HCT116 (cell line): ENCODE measurements around the gene SMYD3. TPM values are rescaled to one million over a fixed set of nuclear protein-coding genes. Genes with fewer than 3 reads are reported as not detected.

Source experiments
- ATAC-seq: fragments of 200-7000 bp; cut with Tn5 transposase; 2 replicates; pipeline ENCODE4 v1.9.1; 2020; ENCODE audit warnings: mild to moderate bottlenecking, moderate library complexity
- BruUV-seq: library from RNA; stranded (reverse); fragments of 400-500 nt; replicated peaks from 2 replicates; lab custom pipeline; 2021; lab: Mats Ljungman, UMichigan
- CTCF ChIA-PET: fragments of 300-600 bp; sonication (Branson Sonifier 250); formaldehyde crosslinking; loops from one replicate; lab custom pipeline; 2021; ENCODE audit warnings: antibody characterized with exemption; lab: Charles Lee
- POLR2A ChIA-PET: fragments of 300-600, 350-600 bp; sonication (Branson Sonifier 250); formaldehyde crosslinking; loops from one replicate; lab custom pipeline; 2021; ENCODE audit warnings: antibody characterized with exemption; lab: Charles Lee
- RAD21 ChIA-PET, 2 experiments: fragments of 300-600 bp; sonication (Branson Sonifier 250); formaldehyde crosslinking; loops; one replicate each; lab custom pipeline; 2023; ENCODE audit warnings: low total read pairs in 2 of 2; ENCODE audit not compliant: uncharacterized antibody in 2 of 2, unreplicated experiment in 2 of 2, low non-redundant PET in 1 of 2; lab: Charles Lee
- DNase-seq: peaks from one replicate; pipeline ENCODE4 v3.0.0-alpha.2; 2010; ENCODE audit warnings: low read depth, low spot score
- H2AFZ ChIP-seq: fragments of 200-600 bp; shearing (Covaris generic), sonication (generic); 2 replicates; pipeline ENCODE4 v1.6.1; 2017; ENCODE audit warnings: low read depth, mixed run types, mixed read lengths, antibody characterized with exemption, low read length; ENCODE audit not compliant: poor library complexity, severe bottlenecking
- H3K27ac ChIP-seq: 2 replicates; pipeline ENCODE4 v1.5.1; 2012; ENCODE audit warnings: low read depth, low read length
- H3K27me3 ChIP-seq: fragments of 200-600 bp; sonication (generic); 2 replicates; pipeline ENCODE4 v1.6.1; 2016; ENCODE audit warnings: mixed run types, low read length, mixed read lengths; ENCODE audit not compliant: insufficient read depth
- H3K36me3 ChIP-seq, 2 experiments: fragments of 200-500 bp in 1 of 2; fragments of 200-600 bp in 1 of 2; sonication (Bioruptor generic) in 1 of 2; sonication (generic) in 1 of 2; 2 replicates each; pipeline versions ENCODE4 v1.5.1 to v1.6.1; 2014 to 2016; ENCODE audit warnings: low read length in 2 of 2, inconsistent platforms in 1 of 2, mixed read lengths in 1 of 2, mixed run types in 1 of 2; ENCODE audit not compliant: insufficient read depth in 2 of 2, control insufficient read depth in 1 of 2
- H3K4me1 ChIP-seq, 2 experiments: fragments of 200-600 bp in 1 of 2; sonication (generic) in 1 of 2; 2 replicates each; pipeline versions ENCODE4 v1.5.1 to v1.6.1; 2012 to 2017; ENCODE audit warnings: low read length in 2 of 2, inconsistent platforms in 1 of 2, mild to moderate bottlenecking in 1 of 2, mixed read lengths in 1 of 2, mixed run types in 1 of 2, moderate library complexity in 1 of 2; ENCODE audit not compliant: insufficient read depth in 2 of 2, control insufficient read depth in 1 of 2
- H3K4me2 ChIP-seq: fragments of 200-600 bp; sonication (generic); 2 replicates; pipeline ENCODE4 v1.6.1; 2017; ENCODE audit warnings: mixed run types, low read length, mixed read lengths
- H3K4me3 ChIP-seq, 2 experiments: fragments of 200-600 bp in 1 of 2; sonication (generic) in 1 of 2; replicated peaks in 1 of 2; 2 replicates each; pipeline ENCODE4 v1.5.1; 2011 to 2016; ENCODE audit warnings: low read length in 2 of 2, control low read depth in 1 of 2, low read depth in 1 of 2, mild to moderate bottlenecking in 1 of 2, mixed read lengths in 1 of 2, mixed run types in 1 of 2
- H3K79me2 ChIP-seq: fragments of 200-600 bp; sonication (generic); 2 replicates; pipeline ENCODE4 v1.6.1; 2017; ENCODE audit warnings: mild to moderate bottlenecking, mixed run types, low read length, moderate library complexity, mixed read lengths; ENCODE audit not compliant: insufficient read depth
- H3K9ac ChIP-seq: fragments of 200-600 bp; sonication (generic); 2 replicates; pipeline ENCODE4 v1.6.1; 2016; ENCODE audit warnings: low read length, mixed read lengths
- H3K9me2 ChIP-seq: fragments of 200-600 bp; sonication (generic), shearing (Covaris generic); 2 replicates; pipeline ENCODE4 v1.6.1; 2017; ENCODE audit warnings: mixed run types, mild to moderate bottlenecking, moderate library complexity; ENCODE audit not compliant: insufficient read depth
- H3K9me3 ChIP-seq, 2 experiments: fragments of 200-500 bp in 1 of 2; fragments of 200-600 bp in 1 of 2; sonication (Bioruptor generic) in 1 of 2; sonication (generic) in 1 of 2; 2 replicates each; pipeline ENCODE4 v1.6.1; 2014 to 2017; ENCODE audit warnings: low read length in 2 of 2, mixed read lengths in 2 of 2, inconsistent platforms in 1 of 2, low read depth in 1 of 2, mild to moderate bottlenecking in 1 of 2, mixed run types in 1 of 2, moderate library complexity in 1 of 2; ENCODE audit not compliant: control insufficient read depth in 1 of 2, insufficient read depth in 1 of 2
- H4K20me1 ChIP-seq: fragments of 200-600 bp; sonication (generic), shearing (Covaris generic); 2 replicates; pipeline ENCODE4 v1.6.1; 2017; ENCODE audit warnings: mixed run types, mild to moderate bottlenecking, moderate library complexity; ENCODE audit not compliant: insufficient read depth
- CEBPB ChIP-seq: IDR thresholded peaks from 2 replicates; pipeline ENCODE4 v1.6.1; 2012; ENCODE audit warnings: low read depth
- EZH2 ChIP-seq: fragments of 200-600 bp; sonication (generic); IDR thresholded peaks from 2 replicates; pipeline ENCODE4 v1.6.1; 2017; ENCODE audit warnings: antibody characterized with exemption, mixed run types
- FOSL1 ChIP-seq: IDR thresholded peaks from 2 replicates; pipeline ENCODE4 v1.6.1; 2012; ENCODE audit warnings: low read depth
- POLR2A ChIP-seq: IDR thresholded peaks from 2 replicates; pipeline ENCODE4 v1.7.0; 2011; ENCODE audit warnings: borderline replicate concordance; ENCODE audit not compliant: insufficient read depth, insufficient read length; ENCODE audit errors: extremely low read depth
- SP1 ChIP-seq: IDR thresholded peaks from 2 replicates; pipeline ENCODE4 v1.6.1; 2012; ENCODE audit warnings: low read depth
- TCF7L2 ChIP-seq: IDR thresholded peaks from 2 replicates; pipeline ENCODE4 v1.7.0; 2011; ENCODE audit warnings: borderline replicate concordance, inconsistent platforms; ENCODE audit not compliant: insufficient read depth, insufficient read length; ENCODE audit errors: extremely low read depth
- ZFX ChIP-seq: fragments of 450-650 bp; IDR thresholded peaks from 2 replicates; pipeline ENCODE4 v1.6.1; 2017
- intact Hi-C: fragments of 100-400 bp; cut with micrococcal nuclease; formaldehyde crosslinking; loops from 2 replicates; pipeline ENCODE4 v1.10.0; 2022
- total RNA-seq: library from RNA; stranded (reverse); gene quantifications from one replicate; pipeline ENCODE4 v1.2.1, GENCODE V29; 2021; ENCODE audit not compliant: unreplicated experiment
- TF ChIP-seq, protein P1 (sequence below): IDR thresholded peaks from 2 replicates; pipeline ENCODE4 v1.6.1; 2012
- TF ChIP-seq, protein P2 (sequence below): IDR thresholded peaks from 2 replicates; pipeline ENCODE4 v1.6.1; 2012; ENCODE audit warnings: low read depth

The SMYD3 gene
- total RNA-seq, 1 experiment from 2014 or later: 33.6 TPM

DNA sequence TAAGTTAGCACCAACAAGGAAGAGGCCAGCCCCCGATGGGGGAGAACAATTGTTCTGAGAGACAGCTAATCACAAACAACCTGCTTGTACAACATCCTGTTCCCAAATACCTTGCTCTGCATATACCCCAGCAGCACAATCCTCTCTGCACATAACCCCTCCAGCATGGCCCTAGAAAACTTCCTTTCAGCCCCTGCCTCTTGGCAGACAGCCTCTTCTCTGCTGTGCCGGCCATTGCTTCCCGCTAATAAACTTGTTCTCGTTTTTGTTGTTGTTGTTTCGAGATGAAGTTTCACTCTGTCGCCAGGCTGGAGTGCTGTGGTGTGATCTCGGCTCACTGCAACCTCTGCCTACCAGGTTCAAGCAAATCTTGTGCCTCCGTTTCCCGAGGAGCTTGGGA is 392.7 kb downstream of the SMYD3 start:
- CTCF ChIA-PET: no interaction called here
- intact Hi-C loops: loop anchor here (10.0 kb wide), 1 partner anchor 960 kb away; the partner anchor contains the start of gene KIF26B

More for the DNA sequence above, 392.7 kb downstream of the SMYD3 start:
- Histone ChIP-seq H3K4me1 (no peaks in the 10 kb centered on the region), H3K27ac (no peak overlapping the region), H3K9me2 (no peaks in the 10 kb centered on the region), H3K36me3 (no peaks in the 10 kb centered on the region), H3K4me3 (no peak overlapping the region), H3K79me2 (no peaks in the 10 kb centered on the region), H3K4me2 (no peak overlapping the region), H2AFZ (no peak overlapping the region), H3K27me3 (no peaks in the 10 kb centered on the region), H3K9me3 (no peaks in the 10 kb centered on the region; a peak in 1 of 4 replicates), H4K20me1 (no peaks in the 10 kb centered on the region), H3K9ac (no peak overlapping the region)
- no TSS peak for BruUV-seq
- TF ChIP-seq FOSL1: no peak
- no peak for TF ChIP-seq EZH2
- TF ChIP-seq, protein P1, sequence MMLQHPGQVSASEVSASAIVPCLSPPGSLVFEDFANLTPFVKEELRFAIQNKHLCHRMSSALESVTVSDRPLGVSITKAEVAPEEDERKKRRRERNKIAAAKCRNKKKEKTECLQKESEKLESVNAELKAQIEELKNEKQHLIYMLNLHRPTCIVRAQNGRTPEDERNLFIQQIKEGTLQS: no peak
- TF ChIP-seq SP1: no peak
- TF ChIP-seq TCF7L2: no peak
- TF ChIP-seq CEBPB: no peak
- no peak for TF ChIP-seq ZFX
- no peak for TF ChIP-seq POLR2A
- TF ChIP-seq, protein P2, sequence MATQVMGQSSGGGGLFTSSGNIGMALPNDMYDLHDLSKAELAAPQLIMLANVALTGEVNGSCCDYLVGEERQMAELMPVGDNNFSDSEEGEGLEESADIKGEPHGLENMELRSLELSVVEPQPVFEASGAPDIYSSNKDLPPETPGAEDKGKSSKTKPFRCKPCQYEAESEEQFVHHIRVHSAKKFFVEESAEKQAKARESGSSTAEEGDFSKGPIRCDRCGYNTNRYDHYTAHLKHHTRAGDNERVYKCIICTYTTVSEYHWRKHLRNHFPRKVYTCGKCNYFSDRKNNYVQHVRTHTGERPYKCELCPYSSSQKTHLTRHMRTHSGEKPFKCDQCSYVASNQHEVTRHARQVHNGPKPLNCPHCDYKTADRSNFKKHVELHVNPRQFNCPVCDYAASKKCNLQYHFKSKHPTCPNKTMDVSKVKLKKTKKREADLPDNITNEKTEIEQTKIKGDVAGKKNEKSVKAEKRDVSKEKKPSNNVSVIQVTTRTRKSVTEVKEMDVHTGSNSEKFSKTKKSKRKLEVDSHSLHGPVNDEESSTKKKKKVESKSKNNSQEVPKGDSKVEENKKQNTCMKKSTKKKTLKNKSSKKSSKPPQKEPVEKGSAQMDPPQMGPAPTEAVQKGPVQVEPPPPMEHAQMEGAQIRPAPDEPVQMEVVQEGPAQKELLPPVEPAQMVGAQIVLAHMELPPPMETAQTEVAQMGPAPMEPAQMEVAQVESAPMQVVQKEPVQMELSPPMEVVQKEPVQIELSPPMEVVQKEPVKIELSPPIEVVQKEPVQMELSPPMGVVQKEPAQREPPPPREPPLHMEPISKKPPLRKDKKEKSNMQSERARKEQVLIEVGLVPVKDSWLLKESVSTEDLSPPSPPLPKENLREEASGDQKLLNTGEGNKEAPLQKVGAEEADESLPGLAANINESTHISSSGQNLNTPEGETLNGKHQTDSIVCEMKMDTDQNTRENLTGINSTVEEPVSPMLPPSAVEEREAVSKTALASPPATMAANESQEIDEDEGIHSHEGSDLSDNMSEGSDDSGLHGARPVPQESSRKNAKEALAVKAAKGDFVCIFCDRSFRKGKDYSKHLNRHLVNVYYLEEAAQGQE: no peak
- no peak for ATAC-seq
- ChIA-PET POLR2A (no interaction called here), RAD21 (no interaction called here)
- DNase-seq: no peak
